ENCODE measurements around the gene SLFNL1. TPM values are rescaled to one million over a fixed set of nuclear protein-coding genes. Genes with fewer than 3 reads are reported as not detected.

The SLFNL1 gene
- total RNA-seq, 1 donor from 2014 or later = 0.26 TPM

- DNase-seq = no peak
- Mint-ChIP-seq H3K4me3 (no peak overlapping the region), H3K36me3 (ENCODE audit: low read depth) (peaks cover 41% of the 10 kb centered on the region), H3K9me3 (no peaks in the 10 kb centered on the region), H3K27me3 (no peaks in the 10 kb centered on the region), H3K27ac (no peak overlapping the region), H3K4me1 (peaks cover 2% of the 10 kb centered on the region)
- intact Hi-C loops (cut with micrococcal nuclease) = no loop called here
Measured at GRCh38 chr1:41030872-41031616, 9.5 kb upstream of the SLFNL1 start.

- intact Hi-C loops (cut with micrococcal nuclease) = no loop called here
- Mint-ChIP-seq H3K9me3 (no peaks in the 10 kb centered on the region), H3K36me3 (ENCODE audit: low read depth) (peaks cover 39% of the 10 kb centered on the region), H3K27ac (no peak overlapping the region), H3K27me3 (no peaks in the 10 kb centered on the region), H3K4me3 (no peak overlapping the region), H3K4me1 (peaks cover 2% of the 10 kb centered on the region)
- DNase-seq = no peak
Measured at GRCh38 chr1:41028034-41028642, 6.6 kb upstream of the SLFNL1 start.

DNA sequence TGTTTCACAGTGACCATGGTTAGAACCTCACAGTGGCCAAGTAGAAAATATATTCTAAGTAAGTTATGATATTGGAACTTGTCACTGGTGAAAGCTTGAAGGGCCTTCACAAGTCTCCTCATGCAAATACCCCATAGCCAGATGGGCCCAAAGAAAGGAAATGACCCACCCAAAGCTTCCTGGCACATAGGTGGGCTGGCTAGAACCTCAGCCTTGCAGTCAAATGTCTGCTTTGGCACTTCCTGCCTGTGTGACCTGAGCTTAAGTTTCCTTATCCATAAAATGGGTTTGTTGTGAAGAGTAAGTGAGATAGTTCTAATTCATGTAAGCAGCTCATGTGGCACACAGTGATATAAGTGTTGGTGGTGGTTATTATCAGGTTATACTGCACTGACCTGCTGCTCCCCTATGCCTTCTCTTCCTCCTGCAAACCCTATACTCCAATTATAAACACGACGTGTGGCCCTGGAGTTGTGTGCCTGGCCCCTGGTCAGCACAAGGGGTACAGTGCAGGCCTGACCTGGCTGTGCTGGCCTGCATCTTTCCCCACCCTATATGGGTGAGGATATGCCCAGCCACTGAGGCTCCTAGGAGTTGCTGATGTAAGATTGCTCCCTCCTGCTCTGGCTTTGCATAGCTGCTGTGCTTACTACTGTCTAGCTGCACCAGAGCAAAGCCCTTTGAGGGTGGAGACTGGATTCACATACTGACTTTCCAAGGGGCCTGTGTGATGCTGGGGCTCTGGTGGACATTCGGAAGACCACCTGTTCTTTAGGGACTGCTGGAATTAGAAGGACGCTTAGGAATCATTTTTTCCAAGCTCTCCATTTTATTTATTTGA, 4.7 kb upstream of the SLFNL1 start:
- Mint-ChIP-seq H3K4me3 (no peak overlapping the region), H3K27ac (peak overlapping the region; percentile 68), H3K36me3 (ENCODE audit: low read depth) (peaks cover 30% of the 10 kb centered on the region), H3K4me1 (peaks cover 3% of the 10 kb centered on the region), H3K27me3 (no peaks in the 10 kb centered on the region), H3K9me3 (no peaks in the 10 kb centered on the region)
- DNase-seq = no peak
- intact Hi-C loops (cut with micrococcal nuclease) = no loop called here

DNA sequence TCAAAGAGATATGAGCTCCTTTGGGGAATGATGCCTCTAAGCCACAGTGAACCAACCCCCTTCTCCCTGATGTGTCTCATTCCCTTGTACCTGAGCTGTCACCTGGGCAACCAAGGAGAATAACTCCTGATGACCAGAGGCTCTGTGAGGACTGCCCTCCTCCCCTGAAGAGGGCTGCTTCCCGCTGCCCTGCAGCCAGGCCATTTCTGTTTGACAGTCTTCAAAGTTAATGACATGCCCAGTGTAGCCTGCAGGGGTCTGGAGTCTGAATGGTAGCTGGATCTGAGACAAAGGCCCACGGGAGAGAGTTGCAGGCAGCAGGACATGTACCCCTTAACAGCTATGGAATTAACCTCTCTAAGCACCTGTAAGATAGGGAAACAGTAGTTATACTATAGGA, 3.4 kb upstream of the SLFNL1 start:
- H3K36me3 Mint-ChIP-seq (ENCODE audit: low read depth) = peaks cover 22% of the 10 kb centered on the region
- H3K27me3 Mint-ChIP-seq = no peaks in the 10 kb centered on the region
- DNase-seq = no peak
- intact Hi-C loops (cut with micrococcal nuclease) = no loop called here
- no peak overlapping the region for H3K27ac Mint-ChIP-seq
- no peak overlapping the region for H3K4me3 Mint-ChIP-seq
- H3K4me1 Mint-ChIP-seq = peaks cover 3% of the 10 kb centered on the region
- no peaks in the 10 kb centered on the region for H3K9me3 Mint-ChIP-seq

DNA sequence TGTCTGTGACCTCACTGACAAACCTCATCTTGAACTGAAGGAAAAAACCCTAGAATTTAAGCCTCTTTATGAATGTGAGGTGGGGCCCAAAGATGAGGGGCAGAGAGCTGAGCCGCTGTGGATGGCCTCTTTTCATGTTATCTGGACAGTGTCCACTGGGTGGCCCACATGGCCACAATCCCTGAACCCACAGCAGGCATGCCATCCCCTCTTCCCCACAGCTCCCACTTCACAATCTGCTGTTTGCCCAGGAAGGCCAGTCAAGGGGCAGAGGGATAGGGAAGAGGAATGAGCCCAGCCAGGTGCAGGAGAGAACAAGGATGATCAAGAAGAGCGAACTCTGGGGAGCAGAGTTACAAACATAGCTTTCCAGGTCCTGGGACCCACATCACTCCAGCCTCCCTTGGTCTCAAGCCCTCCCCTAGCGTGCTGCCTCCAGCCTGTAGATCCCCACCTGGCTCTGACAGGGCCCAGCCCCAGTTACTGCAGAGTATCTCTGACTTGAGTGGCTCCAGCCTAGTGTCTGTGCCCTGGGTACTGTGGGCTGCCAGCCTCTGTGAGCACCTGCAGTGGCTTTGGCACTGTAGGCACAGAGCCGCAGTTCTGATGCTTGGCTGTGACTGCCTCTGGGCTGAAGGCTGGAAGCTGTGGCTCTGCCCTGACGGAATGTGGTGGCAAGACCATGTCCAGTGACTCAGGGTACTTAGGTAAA, 1.9 kb upstream of the SLFNL1 start:
- Mint-ChIP-seq H3K27me3 (no peaks in the 10 kb centered on the region), H3K4me3 (no peak overlapping the region), H3K9me3 (no peaks in the 10 kb centered on the region), H3K27ac (no peak overlapping the region), H3K36me3 (ENCODE audit: low read depth) (peaks cover 24% of the 10 kb centered on the region), H3K4me1 (peaks cover 3% of the 10 kb centered on the region)
- intact Hi-C loops (cut with micrococcal nuclease) = no loop called here
- no peak for DNase-seq

DNA sequence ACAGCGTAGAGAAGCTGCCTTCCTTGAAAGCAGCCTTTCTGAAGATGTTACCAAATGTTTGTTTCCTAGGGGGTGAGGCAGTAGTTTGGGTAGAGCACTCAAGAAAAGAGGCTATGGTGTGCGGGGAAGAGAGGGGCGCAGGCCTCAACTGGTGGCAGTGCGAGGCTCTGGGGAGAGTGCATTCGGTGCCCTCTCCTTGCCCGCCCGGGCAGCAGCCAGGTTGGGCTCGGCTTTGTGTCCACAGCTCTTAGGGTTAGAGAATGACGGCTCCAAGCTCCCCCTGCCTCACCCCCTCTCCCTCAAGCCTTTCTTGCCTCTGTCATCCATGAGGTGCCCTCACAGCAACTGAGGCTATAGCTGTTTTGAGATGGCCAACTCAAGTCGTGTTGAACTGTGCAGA, 899 bp upstream of the SLFNL1 start:
- DNase-seq = no peak

DNA sequence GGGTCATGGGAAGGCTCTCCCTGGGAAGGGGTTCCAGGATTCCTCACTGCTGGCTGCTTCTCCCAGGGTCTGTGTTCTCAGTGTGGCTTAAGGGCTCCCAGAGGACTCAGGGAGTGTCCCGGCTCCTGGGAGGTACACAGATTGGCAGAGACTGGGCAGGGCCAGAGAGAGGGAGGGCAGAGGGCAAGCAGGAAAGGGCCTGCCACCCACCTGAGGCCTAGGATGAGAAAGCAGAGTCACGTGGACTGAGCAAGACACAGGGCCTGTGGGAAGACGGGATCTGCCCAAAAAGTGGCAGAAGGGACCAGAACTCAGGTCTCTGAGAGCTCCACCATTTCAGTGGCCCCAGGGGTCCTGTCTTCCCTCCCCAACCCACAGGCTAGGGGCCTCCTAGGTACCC, 871 bp downstream of the SLFNL1 start:
- intact Hi-C loops (cut with micrococcal nuclease) = no loop called here
- peaks cover 1% of the 10 kb centered on the region for H3K4me1 Mint-ChIP-seq
- no peak overlapping the region for H3K4me3 Mint-ChIP-seq
- H3K27ac Mint-ChIP-seq = no peak overlapping the region
- no peaks in the 10 kb centered on the region for H3K9me3 Mint-ChIP-seq
- H3K27me3 Mint-ChIP-seq = no peaks in the 10 kb centered on the region
- H3K36me3 Mint-ChIP-seq (ENCODE audit: low read depth) = peaks cover 24% of the 10 kb centered on the region
- no peak for DNase-seq

More for the DNA sequence above, 899 bp upstream of the SLFNL1 start:
- no peaks in the 10 kb centered on the region for H3K27me3 Mint-ChIP-seq
- no peak overlapping the region for H3K4me3 Mint-ChIP-seq
- intact Hi-C loops (cut with micrococcal nuclease) = no loop called here
- no peaks in the 10 kb centered on the region for H3K9me3 Mint-ChIP-seq
- H3K36me3 Mint-ChIP-seq (ENCODE audit: low read depth) = peaks cover 22% of the 10 kb centered on the region
- peaks cover 3% of the 10 kb centered on the region for H3K4me1 Mint-ChIP-seq
- no peak overlapping the region for H3K27ac Mint-ChIP-seq

GRCh38 chr1:41020109-41020576, 1.4 kb downstream of the SLFNL1 start:
- Mint-ChIP-seq H3K36me3 (ENCODE audit: low read depth) (peaks cover 25% of the 10 kb centered on the region), H3K27me3 (no peaks in the 10 kb centered on the region), H3K4me1 (peaks cover 1% of the 10 kb centered on the region), H3K27ac (no peak overlapping the region), H3K9me3 (no peaks in the 10 kb centered on the region), H3K4me3 (no peak overlapping the region)
- no peak for DNase-seq
- intact Hi-C loops (cut with micrococcal nuclease) = no loop called here

DNA sequence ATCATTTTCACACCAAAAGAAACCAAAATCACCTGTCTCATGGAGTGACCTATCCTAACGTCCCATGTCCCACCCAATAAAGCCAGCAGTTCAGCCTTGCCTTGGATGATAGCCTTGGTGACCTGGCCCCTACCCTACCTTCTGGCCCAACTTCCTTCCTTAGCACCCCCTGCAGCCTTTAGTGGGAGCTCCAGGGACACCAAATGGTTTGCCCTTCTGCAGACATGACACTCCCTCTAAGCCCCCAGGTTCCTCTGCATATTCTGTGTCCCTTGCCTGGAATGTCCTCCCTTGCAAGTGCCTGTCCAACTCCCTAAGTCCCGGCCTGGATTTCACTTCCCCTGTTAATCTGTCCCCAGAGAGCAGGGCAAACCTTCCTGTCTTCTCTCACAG, 2.2 kb downstream of the SLFNL1 start:
- DNase-seq = no peak
- Mint-ChIP-seq H3K27me3 (no peaks in the 10 kb centered on the region), H3K4me3 (no peak overlapping the region), H3K9me3 (no peaks in the 10 kb centered on the region), H3K36me3 (ENCODE audit: low read depth) (peaks cover 29% of the 10 kb centered on the region), H3K27ac (no peak overlapping the region), H3K4me1 (peaks cover 6% of the 10 kb centered on the region)
- intact Hi-C loops (cut with micrococcal nuclease) = no loop called here

GRCh38 chr1:41018018-41018410, 3.5 kb downstream of the SLFNL1 start:
- peaks cover 7% of the 10 kb centered on the region for H3K4me1 Mint-ChIP-seq
- intact Hi-C loops (cut with micrococcal nuclease) = no loop called here
- no peaks in the 10 kb centered on the region for H3K9me3 Mint-ChIP-seq
- no peaks in the 10 kb centered on the region for H3K27me3 Mint-ChIP-seq
- H3K36me3 Mint-ChIP-seq (ENCODE audit: low read depth) = peaks cover 37% of the 10 kb centered on the region
- H3K4me3 Mint-ChIP-seq = no peak overlapping the region
- no peak for DNase-seq
- H3K27ac Mint-ChIP-seq = no peak overlapping the region

DNA sequence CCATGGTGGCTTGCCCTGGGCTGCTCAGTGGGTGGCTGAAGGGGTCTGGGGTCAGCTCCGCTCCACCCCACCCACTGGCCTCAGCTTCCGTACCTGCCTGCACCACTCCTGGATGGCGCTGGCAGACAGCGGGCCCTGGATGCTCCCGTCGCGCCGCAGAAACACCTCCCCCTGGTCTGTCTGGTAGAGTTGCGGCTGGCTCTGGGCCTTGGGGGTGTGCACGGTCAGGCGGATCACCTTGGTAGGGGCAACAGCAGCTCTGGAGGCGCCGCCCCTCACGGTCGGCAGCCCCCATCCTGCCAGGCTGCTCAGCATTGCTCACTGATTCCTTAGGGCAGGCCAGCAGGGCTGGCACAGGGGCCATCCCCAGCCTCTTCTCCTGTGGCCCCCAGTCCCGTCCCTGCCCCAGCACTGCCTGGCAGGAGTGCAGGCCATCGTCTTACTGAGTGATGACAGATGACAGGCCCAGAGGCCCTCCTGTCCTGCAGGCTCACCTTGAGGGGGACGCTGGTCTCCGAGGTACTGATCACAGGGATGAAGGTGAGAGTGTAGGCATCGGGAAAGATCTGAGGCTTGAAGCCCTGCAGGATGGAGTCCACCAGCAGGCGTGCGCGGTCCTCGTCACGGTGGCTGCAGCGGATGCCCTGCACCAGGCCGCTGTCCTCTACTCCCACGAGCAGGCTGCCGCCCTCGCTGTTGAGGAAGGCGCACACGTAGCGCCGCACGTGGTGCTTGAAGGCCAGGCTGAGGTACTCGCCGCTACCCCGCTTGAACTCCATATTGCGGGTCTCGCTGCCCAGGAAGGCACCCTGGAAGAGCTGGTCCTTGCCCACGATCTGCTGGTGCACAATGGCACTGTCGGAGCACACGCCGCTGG, 4.1 kb downstream of the SLFNL1 start:
- Mint-ChIP-seq H3K27ac (no peak overlapping the region), H3K9me3 (no peaks in the 10 kb centered on the region), H3K4me1 (peaks cover 7% of the 10 kb centered on the region), H3K4me3 (no peak overlapping the region), H3K36me3 (ENCODE audit: low read depth) (peaks cover 42% of the 10 kb centered on the region), H3K27me3 (no peaks in the 10 kb centered on the region)
- intact Hi-C loops (cut with micrococcal nuclease) = no loop called here
- DNase-seq = no peak

DNA sequence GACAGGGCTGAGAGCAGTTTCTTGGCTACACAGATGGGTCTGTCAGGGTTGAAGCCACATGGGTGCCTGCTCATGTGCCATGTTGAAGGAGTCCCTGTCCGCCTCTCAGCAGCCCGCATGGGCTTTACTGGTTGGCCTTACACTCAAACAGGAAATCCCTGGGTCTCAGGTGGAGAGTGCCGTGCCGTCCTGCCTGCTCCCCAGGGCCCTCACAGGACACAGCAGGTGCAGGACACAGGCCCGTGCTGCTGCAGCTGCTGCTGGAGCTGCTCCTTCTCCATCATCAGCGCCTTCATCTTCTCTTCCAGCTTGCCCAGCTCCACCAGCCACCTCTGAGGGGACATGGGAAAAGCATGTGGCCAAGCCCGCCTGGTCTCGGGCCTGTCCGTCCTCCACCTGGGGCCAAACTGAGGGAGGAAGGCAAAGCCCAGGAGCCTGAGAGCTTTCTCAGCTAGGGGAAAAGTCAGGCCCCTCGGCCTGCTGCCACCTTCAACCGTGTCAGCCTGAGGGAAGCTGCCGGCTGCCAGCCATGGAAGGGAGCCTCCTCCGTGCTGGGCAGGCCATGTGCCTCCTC, 5.5 kb downstream of the SLFNL1 start:
- Mint-ChIP-seq H3K4me1 (peaks cover 6% of the 10 kb centered on the region), H3K9me3 (no peaks in the 10 kb centered on the region), H3K27me3 (no peaks in the 10 kb centered on the region), H3K4me3 (no peak overlapping the region), H3K27ac (no peak overlapping the region), H3K36me3 (ENCODE audit: low read depth) (peaks cover 53% of the 10 kb centered on the region)
- DNase-seq = no peak
- intact Hi-C loops (cut with micrococcal nuclease) = no loop called here
